GM12875 (cell line): ENCODE results near the gene OTOGL.
A peak's percentile ranks its signal among the peaks of the same experiment; 100 is the strongest.

Experiments
- H3K4me3 ChIP-seq: one replicate; pipeline ENCODE4 v1.5.1; 2011; ENCODE audit warnings: low read depth, low read length, control low read depth
- CTCF ChIP-seq: IDR thresholded peaks from 2 replicates; pipeline ENCODE4 v1.5.1; 2011; ENCODE audit warnings: low read depth, mild to moderate bottlenecking, control low read depth, inconsistent platforms, low read length, moderate library complexity, borderline replicate concordance; ENCODE audit not compliant: insufficient read depth

The OTOGL gene

GRCh38 chr12:80377140-80377794 is 277.9 kb downstream of the OTOGL start:
- no peak overlapping the region for H3K4me3 ChIP-seq
- no peak for TF ChIP-seq CTCF

- H3K4me3 ChIP-seq: no peak overlapping the region
- TF ChIP-seq CTCF: no peak
These were observed 281.8 kb downstream of the OTOGL start for GRCh38 chr12:80381121-80381520.

GRCh38 chr12:80382254-80382653 is 282.9 kb downstream of the OTOGL start:
- H3K4me3 ChIP-seq: no peak overlapping the region
- TF ChIP-seq CTCF: no peak

GRCh38 chr12:80400571-80400991 is 301.2 kb downstream of the OTOGL start:
- H3K4me3 ChIP-seq: peak overlapping the region; percentile 43
- TF ChIP-seq CTCF: no peak

GRCh38 chr12:80401191-80401590 is 301.9 kb downstream of the OTOGL start:
- no peak for TF ChIP-seq CTCF
- no peak overlapping the region for H3K4me3 ChIP-seq

GRCh38 chr12:80404629-80405028 is 305.3 kb downstream of the OTOGL start:
- TF ChIP-seq CTCF: no peak
- H3K4me3 ChIP-seq: no peak overlapping the region

- TF ChIP-seq CTCF: no peak
These were observed 306.9 kb downstream of the OTOGL start for GRCh38 chr12:80406253-80406652.

More at GRCh38 chr12:80406253-80406652, 306.9 kb downstream of the OTOGL start:
- no peak overlapping the region for H3K4me3 ChIP-seq
